Smooth muscle cell (in vitro differentiated cells): ENCODE results near the gene METTL26. TPM values are rescaled to one million over a fixed set of nuclear protein-coding genes. Genes with fewer than 3 reads are reported as not detected.
"Not testable (repeated sequence)": the region's sequence is repeated elsewhere in the genome, so short reads cannot be mapped to it uniquely, and the experiment has no call there.

Experiments used
- DNase-seq: peaks from one replicate; lab custom pipeline; 2025; ENCODE audit not compliant: unreplicated experiment; lab: John Stamatoyannopoulos, UW
- H2AFZ ChIP-seq: fragments of 200-600 bp; sonication (generic); 2 replicates; pipeline ENCODE4 v1.6.0; 2016; ENCODE audit warnings: antibody characterized with exemption, low read depth, mild to moderate bottlenecking
- H3F3A ChIP-seq: fragments of 200-600 bp; sonication (generic); 2 replicates; pipeline ENCODE4 v1.6.0; 2017; ENCODE audit warnings: antibody characterized with exemption, low read depth
- H3K27ac ChIP-seq: fragments of 200-600 bp; sonication (generic); 2 replicates; pipeline ENCODE4 v1.5.1; 2016; ENCODE audit warnings: low read depth, mild to moderate bottlenecking
- H3K27me3 ChIP-seq: fragments of 200-600 bp; sonication (generic); 2 replicates; pipeline ENCODE4 v1.6.1; 2016; ENCODE audit warnings: low read depth, mild to moderate bottlenecking
- H3K36me3 ChIP-seq: fragments of 200-600 bp; sonication (generic); 2 replicates; pipeline ENCODE4 v1.5.1; 2016; ENCODE audit warnings: low read depth
- H3K4me1 ChIP-seq: fragments of 200-600 bp; sonication (generic); 2 replicates; pipeline ENCODE4 v1.5.1; 2016; ENCODE audit warnings: low read depth
- H3K4me2 ChIP-seq: fragments of 200-600 bp; sonication (generic); 2 replicates; pipeline ENCODE4 v1.6.0; 2016; ENCODE audit warnings: mild to moderate bottlenecking
- H3K4me3 ChIP-seq: fragments of 200-600 bp; sonication (generic); 2 replicates; pipeline ENCODE4 v1.5.1; 2016; ENCODE audit warnings: mild to moderate bottlenecking
- H3K79me2 ChIP-seq: fragments of 200-600 bp; sonication (generic); 2 replicates; pipeline ENCODE4 v1.6.0; 2016; ENCODE audit warnings: low read depth, mild to moderate bottlenecking
- H3K9ac ChIP-seq: fragments of 200-600 bp; sonication (generic); 2 replicates; pipeline ENCODE4 v1.6.0; 2016; ENCODE audit warnings: low read depth
- H3K9me3 ChIP-seq: fragments of 200-600 bp; sonication (generic); replicated peaks from 2 replicates; pipeline ENCODE4 v1.5.1; 2016; ENCODE audit warnings: low read depth
- H4K20me1 ChIP-seq: fragments of 200-600 bp; sonication (generic); 2 replicates; pipeline ENCODE4 v1.6.0; 2016; ENCODE audit warnings: low read depth
- CTCF ChIP-seq: fragments of 200-600 bp; sonication (generic); IDR thresholded peaks from 2 replicates; pipeline ENCODE4 v1.5.1; 2017; ENCODE audit warnings: borderline replicate concordance, mild to moderate bottlenecking, antibody characterized with exemption; ENCODE audit not compliant: insufficient read depth, poor library complexity, severe bottlenecking
- WGBS: methylation state at CpG from one replicate; pipeline ENCODE4 v1.1.7; 2016; ENCODE audit warnings: low lambda C conversion rate; 5-methylcytosine and 5-hydroxymethylcytosine counted together
- polyA plus RNA-seq: library from polyadenylated mRNA; unstranded; fragments of >200 nt; fragmentation: Nextera tagmentation; extraction: Ambion mirVana; gene quantifications from 2 replicates; pipeline ENCODE4 v1.2.1, GENCODE V29; 2016
- total RNA-seq: library from RNA; depleted of rRNA; stranded (reverse); fragments of >200 nt; gene quantifications from 2 replicates; pipeline ENCODE4 v1.2.3, GENCODE V29; 2014

METTL26 gene
- total and polyA plus RNA-seq, 2 experiments from 2014 or later = 134 to 238 TPM

- peaks cover 94% of the 10 kb centered on the region for H4K20me1 ChIP-seq
- 98% methylated on average over 43 of the region's 43 CpGs for WGBS
These were observed 37.0 kb downstream of the METTL26 start for GRCh38 chr16:598823-599739.

GRCh38 chr16:597655-598054, 38.5 kb downstream of the METTL26 start:
- H3K9ac ChIP-seq, H3K27ac ChIP-seq, H3K4me2 ChIP-seq, H3K27me3 ChIP-seq, H3K9me3 ChIP-seq, H2AFZ ChIP-seq, H3K36me3 ChIP-seq, H3F3A ChIP-seq, H3K4me3 ChIP-seq, H3K4me1 ChIP-seq, DNase-seq: not testable (repeated sequence)
- Histone ChIP-seq H4K20me1 (peaks cover 96% of the 10 kb centered on the region), H3K79me2 (peaks cover 65% of the 10 kb centered on the region)
- WGBS = 98% methylated on average over 7 of the region's 7 CpGs

More at GRCh38 chr16:598823-599739, 37.0 kb downstream of the METTL26 start:
- Histone ChIP-seq H3K9me3 (no peaks in the 10 kb centered on the region), H2AFZ (no peak overlapping the region), H3K27me3 (no peaks in the 10 kb centered on the region), H3K79me2 (peaks cover 65% of the 10 kb centered on the region), H3K4me2 (no peak overlapping the region), H3K27ac (no peak overlapping the region), H3K9ac (no peak overlapping the region), H3K4me1 (no peaks in the 10 kb centered on the region), H3K36me3 (no peaks in the 10 kb centered on the region), H3K4me3 (no peak overlapping the region), H3F3A (no peaks in the 10 kb centered on the region)
- TF ChIP-seq CTCF = no peak
- no peak for DNase-seq

DNA sequence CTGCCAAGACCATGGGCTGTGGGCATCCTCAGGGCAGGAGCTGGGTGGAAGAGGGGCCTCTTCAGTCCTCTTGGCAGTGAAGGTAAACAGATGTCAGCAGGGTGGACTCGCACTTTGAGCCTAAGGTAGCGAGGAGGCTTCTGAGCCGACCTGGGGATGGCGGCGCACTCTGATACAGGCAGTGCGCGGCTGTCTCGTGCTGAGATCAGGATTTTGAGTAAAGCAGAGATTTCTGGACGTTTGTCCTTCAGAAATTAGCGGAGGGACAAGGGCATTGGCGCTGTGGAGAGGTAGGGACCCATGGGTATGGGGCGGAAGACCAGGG, 39.4 kb downstream of the METTL26 start:
- Histone ChIP-seq H3K36me3 (no peaks in the 10 kb centered on the region), H3K4me2 (no peak overlapping the region), H3K4me1 (no peaks in the 10 kb centered on the region), H4K20me1 (peaks cover 96% of the 10 kb centered on the region), H3F3A (no peaks in the 10 kb centered on the region), H3K27me3 (no peaks in the 10 kb centered on the region), H3K79me2 (peaks cover 71% of the 10 kb centered on the region), H3K9me3 (no peaks in the 10 kb centered on the region), H3K4me3 (no peak overlapping the region), H3K27ac (no peak overlapping the region), H3K9ac (no peak overlapping the region), H2AFZ (no peak overlapping the region)
- WGBS = 96% methylated on average over 12 of the region's 12 CpGs
- DNase-seq = no peak
- no peak for TF ChIP-seq CTCF

DNA sequence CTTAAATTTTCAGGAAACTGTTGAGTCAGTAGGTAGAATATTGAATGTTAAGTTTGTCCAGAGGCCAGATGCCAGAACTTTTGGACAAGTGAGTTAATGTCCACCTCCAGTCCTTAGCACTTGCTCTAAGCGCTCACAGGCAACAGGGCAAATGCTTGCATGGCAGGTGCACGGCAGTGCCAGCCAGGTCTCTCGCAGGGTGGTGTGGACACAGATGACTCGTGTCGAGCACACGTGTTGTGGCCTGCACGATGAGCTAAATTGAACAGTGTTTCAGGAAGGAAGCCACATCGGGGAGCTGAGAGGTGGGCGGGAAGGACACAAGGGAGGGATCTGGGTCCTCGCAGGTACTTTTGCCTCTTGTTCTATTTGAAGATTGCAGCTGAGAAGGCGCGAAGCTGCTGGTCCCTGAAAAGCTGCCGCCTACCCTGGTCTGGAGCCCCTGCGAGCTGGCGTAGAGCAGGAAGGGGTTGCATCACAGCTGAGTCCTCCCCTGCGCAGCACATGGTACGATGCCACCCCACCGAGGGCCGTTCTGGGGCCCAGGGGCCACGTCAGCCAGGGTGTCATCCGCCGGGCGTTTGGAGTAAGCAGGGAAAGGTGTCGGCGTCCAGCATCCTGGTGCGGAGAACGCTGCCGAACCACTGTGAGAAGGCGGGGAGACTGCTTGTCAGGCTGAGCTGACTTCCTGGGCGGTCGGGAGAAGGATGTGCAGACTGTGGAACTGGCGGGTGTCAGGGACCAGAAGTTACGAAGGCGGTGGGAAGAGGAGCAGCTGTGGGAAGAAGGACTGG, 40.0 kb downstream of the METTL26 start:
- Histone ChIP-seq H3K4me2 (no peak overlapping the region), H3K9ac (no peak overlapping the region), H3K4me3 (no peak overlapping the region), H4K20me1 (peaks cover 96% of the 10 kb centered on the region), H3K27ac (no peak overlapping the region), H3F3A (no peaks in the 10 kb centered on the region), H3K27me3 (no peaks in the 10 kb centered on the region), H2AFZ (no peak overlapping the region), H3K36me3 (no peaks in the 10 kb centered on the region), H3K79me2 (peaks cover 74% of the 10 kb centered on the region), H3K9me3 (no peaks in the 10 kb centered on the region), H3K4me1 (no peaks in the 10 kb centered on the region)
- DNase-seq = no peak
- no peak for TF ChIP-seq CTCF
- 95% methylated on average over 31 of the region's 34 CpGs for WGBS
